ENCODE data around the gene MMP20.

GRCh38 chr11:102603576-102603975 lies 21.6 kb downstream of the MMP20 start:
- no peak for TF ChIP-seq CTCF (IDR thresholded peaks at IDR 0.05)
- TF ChIP-seq POLR2A (IDR thresholded peaks at IDR 0.05) = no peak
